Peyer's patch (tissue), 4 donors: ENCODE measurements around the gene TTLL8. TPM values are rescaled to one million over a fixed set of nuclear protein-coding genes. Genes with fewer than 3 reads are reported as not detected.

Experiments
- DNase-seq, 3 donors: peaks; one replicate each; pipeline ENCODE4 v3.0.0-alpha.2; 2017 to 2019
- H3K27ac ChIP-seq, 4 donors: fragments of 200-600 bp; sonication (generic); one replicate each; pipeline ENCODE4 v1.5.1; 2016 to 2019
- H3K27me3 ChIP-seq, 2 donors: fragments of 200-600 bp; sonication (generic); one replicate each; pipeline ENCODE4 v1.5.1; 2019
- H3K36me3 ChIP-seq, 3 donors: fragments of 200-600 bp; sonication (generic); one replicate each; pipeline ENCODE4 v1.5.1; 2016 to 2019
- H3K4me1 ChIP-seq, 4 donors: fragments of 200-600 bp; sonication (generic); one replicate each; pipeline ENCODE4 v1.5.1; 2016 to 2019
- H3K4me3 ChIP-seq, 4 donors: fragments of 200-600 bp; sonication (generic); 1 replicate in 3 of 4; 2 replicates in 1 of 4; pipeline ENCODE4 v1.5.1; 2016 to 2019; ENCODE audit warnings: mild to moderate bottlenecking in 1 of 4
- H3K9me3 ChIP-seq, 4 donors: fragments of 200-600 bp; sonication (generic); one replicate each; pipeline ENCODE4 v1.5.1; 2016 to 2019; ENCODE audit warnings: mild to moderate bottlenecking in 1 of 4
- CTCF ChIP-seq, 6 experiments: fragments of 450-650 bp in 4 of 6; fragments of 200-600 bp in 2 of 6; sonication (generic) in 1 of 6; IDR thresholded peaks; one replicate each; pipeline ENCODE4 v1.5.1; 2017 to 2019; ENCODE audit warnings: antibody characterized with exemption in 6 of 6, mild to moderate bottlenecking in 3 of 6, moderate library complexity in 1 of 6
- POLR2A ChIP-seq, 2 donors: fragments of 450-650 bp; IDR thresholded peaks; one replicate each; pipeline ENCODE4 v1.5.1; 2017; ENCODE audit warnings: antibody characterized with exemption in 2 of 2, mild to moderate bottlenecking in 2 of 2, moderate library complexity in 2 of 2
- total RNA-seq, 4 donors: library from RNA; depleted of rRNA; stranded (reverse); fragments of >200 nt; gene quantifications; one replicate each; pipeline ENCODE4 v1.1.0, GENCODE V29; 2016

TTLL8 gene
- total RNA-seq, 4 donors from 2014 or later = not detected

GRCh38 chr22:50059881-50060262 lies 1.8 kb upstream of the TTLL8 start:
- DNase-seq = no peak
- H3K4me1 ChIP-seq = peaks cover 0 to 5% (median 2%) of the 10 kb centered on the region in 4 donors
- no peaks in the 10 kb centered on the region for H3K36me3 ChIP-seq
- no peak for TF ChIP-seq CTCF (IDR thresholded peaks at IDR 0.05)
- no peak for TF ChIP-seq POLR2A (IDR thresholded peaks at IDR 0.05)
- no peaks in the 10 kb centered on the region for H3K9me3 ChIP-seq
- no peak overlapping the region for H3K4me3 ChIP-seq
- H3K27ac ChIP-seq = no peak overlapping the region
- peaks cover 0 to 8% of the 10 kb centered on the region in 2 donors for H3K27me3 ChIP-seq

- Histone ChIP-seq H3K27ac (no peak overlapping the region), H3K4me1 (peaks cover 0 to 5% (median 2%) of the 10 kb centered on the region in 4 donors), H3K36me3 (no peaks in the 10 kb centered on the region), H3K9me3 (no peaks in the 10 kb centered on the region), H3K4me3 (peak overlapping the region in 2 of 4 donors; percentile 1 to 33), H3K27me3 (peaks cover 0 to 8% of the 10 kb centered on the region in 2 donors)
- no peak for DNase-seq
- TF ChIP-seq CTCF (IDR thresholded peaks at IDR 0.05) = no peak
- TF ChIP-seq POLR2A (IDR thresholded peaks at IDR 0.05) = no peak
Observed at GRCh38 chr22:50058906-50059880, 1.1 kb upstream of the TTLL8 start.

GRCh38 chr22:50057278-50058060 lies 629 bp downstream of the TTLL8 start:
- Histone ChIP-seq H3K36me3 (no peaks in the 10 kb centered on the region), H3K27me3 (peaks cover 0 to 8% of the 10 kb centered on the region in 2 donors), H3K4me3 (no peak overlapping the region), H3K9me3 (no peaks in the 10 kb centered on the region), H3K27ac (no peak overlapping the region), H3K4me1 (peaks cover 0 to 5% (median 2%) of the 10 kb centered on the region in 4 donors)
- no peak for DNase-seq
- TF ChIP-seq POLR2A (IDR thresholded peaks at IDR 0.05) = no peak
- no peak for TF ChIP-seq CTCF (IDR thresholded peaks at IDR 0.05)

- no peaks in the 10 kb centered on the region for H3K9me3 ChIP-seq
- H3K36me3 ChIP-seq = no peaks in the 10 kb centered on the region
- H3K4me1 ChIP-seq = peaks cover 0 to 5% (median 2%) of the 10 kb centered on the region in 4 donors
- DNase-seq = no peak
- H3K27me3 ChIP-seq = peaks cover 0 to 8% of the 10 kb centered on the region in 2 donors
- H3K4me3 ChIP-seq = no peak overlapping the region
- TF ChIP-seq POLR2A (IDR thresholded peaks at IDR 0.05) = no peak
- no peak for TF ChIP-seq CTCF (IDR thresholded peaks at IDR 0.05)
- H3K27ac ChIP-seq = no peak overlapping the region
Observed at GRCh38 chr22:50056214-50056972, 1.7 kb downstream of the TTLL8 start.

GRCh38 chr22:50053861-50054260 lies 4.2 kb downstream of the TTLL8 start:
- Histone ChIP-seq H3K9me3 (no peaks in the 10 kb centered on the region), H3K27ac (no peak overlapping the region), H3K4me3 (no peak overlapping the region), H3K27me3 (peaks cover 0 to 6% of the 10 kb centered on the region in 2 donors), H3K36me3 (no peaks in the 10 kb centered on the region), H3K4me1 (peaks cover 0 to 5% (median 2%) of the 10 kb centered on the region in 4 donors)
- no peak for DNase-seq
- no peak for TF ChIP-seq CTCF (IDR thresholded peaks at IDR 0.05)
- no peak for TF ChIP-seq POLR2A (IDR thresholded peaks at IDR 0.05)
